IMR-90 (cell line): ENCODE results near the gene F2. TPM values are rescaled to one million over a fixed set of nuclear protein-coding genes. Genes with fewer than 3 reads are reported as not detected.

ENCODE experiments used
- ATAC-seq: fragments of 200-7000 bp; cut with Tn5 transposase; 2 replicates; pipeline ENCODE4 v1.9.1; 2020; ENCODE audit warnings: low read depth, mild to moderate bottlenecking, moderate library complexity
- BruUV-seq: library from RNA; stranded (reverse); fragments of 400-500 nt; replicated peaks from 2 replicates; lab custom pipeline; 2021; lab: Mats Ljungman, UMichigan
- CTCF ChIA-PET: fragments of 300-600 bp; formaldehyde crosslinking; extraction: SDS; loops from one replicate; lab custom pipeline; 2021; ENCODE audit warnings: antibody characterized with exemption; lab: Yijun Ruan, JAX
- POLR2A ChIA-PET: fragments of 300-600 bp; sonication (Branson Sonifier 250); formaldehyde crosslinking; loops from one replicate; lab custom pipeline; 2022; ENCODE audit warnings: antibody characterized with exemption; ENCODE audit not compliant: unreplicated experiment; lab: Charles Lee
- DNase-seq: peaks from one replicate; pipeline ENCODE4 v3.0.0; 2013
- H2AFZ ChIP-seq: replicated peaks from 2 replicates; pipeline ENCODE3; 2013; ENCODE audit warnings: low read length, mild to moderate bottlenecking; ENCODE audit not compliant: poor library complexity
- H2AK5ac ChIP-seq: 2 replicates; pipeline ENCODE4 v1.6.1; 2013; ENCODE audit warnings: low read depth, low read length, inconsistent platforms
- H2AK9ac ChIP-seq: replicated peaks from 2 replicates; pipeline ENCODE3; 2013; ENCODE audit warnings: mild to moderate bottlenecking, low read depth, low read length, moderate library complexity; ENCODE audit not compliant: poor library complexity
- H2BK120ac ChIP-seq: 2 replicates; pipeline ENCODE4 v1.6.1; 2013; ENCODE audit warnings: low read depth, low read length, inconsistent platforms
- H2BK15ac ChIP-seq: 3 replicates; pipeline ENCODE4 v1.6.1; 2013; ENCODE audit warnings: low read depth, low read length, inconsistent platforms
- H2BK20ac ChIP-seq: 2 replicates; pipeline ENCODE4 v1.6.1; 2013; ENCODE audit warnings: low read depth, mild to moderate bottlenecking, inconsistent platforms, low read length, moderate library complexity
- H2BK5ac ChIP-seq: 2 replicates; pipeline ENCODE4 v1.6.1; 2013; ENCODE audit warnings: mild to moderate bottlenecking, low read depth, low read length, inconsistent platforms; ENCODE audit not compliant: poor library complexity, severe bottlenecking
- H3K14ac ChIP-seq: replicated peaks from 2 replicates; pipeline ENCODE4 v1.6.1; 2013; ENCODE audit warnings: low read depth, low read length, inconsistent platforms
- H3K18ac ChIP-seq: 2 replicates; pipeline ENCODE4 v1.6.1; 2013; ENCODE audit warnings: low read depth, low read length, control low read depth
- H3K23ac ChIP-seq: 2 replicates; pipeline ENCODE4 v1.6.1; 2013; ENCODE audit warnings: low read depth, low read length, inconsistent platforms
- H3K27ac ChIP-seq: 2 replicates; pipeline ENCODE4 v1.5.1; 2013; ENCODE audit warnings: mild to moderate bottlenecking, control low read depth, low read length; ENCODE audit not compliant: insufficient read depth
- H3K27me3 ChIP-seq: 2 replicates; pipeline ENCODE4 v1.6.1; 2013; ENCODE audit warnings: low read length; ENCODE audit not compliant: control insufficient read depth, insufficient read depth
- H3K36me3 ChIP-seq: 2 replicates; pipeline ENCODE4 v1.6.1; 2013; ENCODE audit warnings: low read length, mixed read lengths; ENCODE audit not compliant: control insufficient read depth, insufficient read depth
- H3K4ac ChIP-seq: 2 replicates; pipeline ENCODE4 v1.6.1; 2013; ENCODE audit warnings: low read depth, low read length, inconsistent platforms
- H3K4me1 ChIP-seq: 2 replicates; pipeline ENCODE4 v1.6.1; 2013; ENCODE audit warnings: low read length, mixed read lengths; ENCODE audit not compliant: control insufficient read depth, insufficient read depth
- H3K4me2 ChIP-seq: 2 replicates; pipeline ENCODE4 v1.6.1; 2013; ENCODE audit warnings: low read depth, mild to moderate bottlenecking, control low read depth, low read length, moderate library complexity
- H3K4me3 ChIP-seq: 2 replicates; pipeline ENCODE4 v1.5.1; 2013; ENCODE audit warnings: low read depth, mild to moderate bottlenecking, control low read depth, low read length, moderate library complexity; ENCODE audit not compliant: insufficient read depth
- H3K56ac ChIP-seq: 2 replicates; pipeline ENCODE4 v1.6.1; 2013; ENCODE audit warnings: low read length, inconsistent platforms; ENCODE audit not compliant: insufficient read depth; ENCODE audit errors: extremely low read depth
- H3K79me1 ChIP-seq, 2 experiments: 2 replicates each; pipeline ENCODE4 v1.6.1; 2013; ENCODE audit warnings: low read length in 2 of 2, inconsistent platforms in 1 of 2, low read depth in 1 of 2
- H3K9ac ChIP-seq: 2 replicates; pipeline ENCODE4 v1.6.1; 2013; ENCODE audit warnings: low read depth, low read length, control low read depth
- H3K9me1 ChIP-seq: 2 replicates; pipeline ENCODE4 v1.6.1; 2013; ENCODE audit warnings: low read length, inconsistent platforms; ENCODE audit not compliant: insufficient read depth
- H3K9me3 ChIP-seq: 2 replicates; pipeline ENCODE4 v1.6.1; 2013; ENCODE audit warnings: low read length; ENCODE audit not compliant: control insufficient read depth, insufficient read depth
- H4K20me1 ChIP-seq: 2 replicates; pipeline ENCODE4 v1.6.1; 2013; ENCODE audit warnings: low read length, inconsistent platforms; ENCODE audit not compliant: insufficient read depth
- H4K5ac ChIP-seq: 2 replicates; pipeline ENCODE4 v1.6.1; 2013; ENCODE audit warnings: mild to moderate bottlenecking, low read depth, low read length, control low read depth
- H4K8ac ChIP-seq, 2 experiments: 2 replicates each; pipeline ENCODE4 v1.6.1; 2013; ENCODE audit warnings: low read depth in 2 of 2, low read length in 2 of 2, control low read depth in 1 of 2, inconsistent platforms in 1 of 2
- H4K91ac ChIP-seq: 2 replicates; pipeline ENCODE4 v1.6.1; 2013; ENCODE audit warnings: low read depth, low read length, inconsistent platforms; ENCODE audit not compliant: insufficient read depth
- CEBPB ChIP-seq: IDR thresholded peaks from 2 replicates; pipeline ENCODE4 v1.6.1; 2012; ENCODE audit warnings: low read depth, low read length, improper control_type of control experiment
- ELK1 ChIP-seq: fragments of 150-350 bp; IDR thresholded peaks from 2 replicates; pipeline ENCODE4 v1.6.1; 2016; ENCODE audit warnings: low read depth, mild to moderate bottlenecking, low read length, moderate library complexity, borderline replicate concordance
- MAZ ChIP-seq: IDR thresholded peaks from 2 replicates; pipeline ENCODE4 v1.6.1; 2012; ENCODE audit warnings: low read depth, mild to moderate bottlenecking, low read length, improper control_type of control experiment, moderate library complexity, borderline replicate concordance
- POLR2A ChIP-seq: IDR thresholded peaks from 2 replicates; pipeline ENCODE4 v1.6.1; 2012; ENCODE audit warnings: mild to moderate bottlenecking, low read depth, low read length
- RCOR1 ChIP-seq: IDR thresholded peaks from 2 replicates; pipeline ENCODE4 v1.6.1; 2012; ENCODE audit warnings: mild to moderate bottlenecking, low read length, improper control_type of control experiment; ENCODE audit not compliant: insufficient replicate concordance
- RFX5 ChIP-seq: IDR thresholded peaks from 2 replicates; pipeline ENCODE4 v1.8.0; 2012; ENCODE audit warnings: low read depth, mild to moderate bottlenecking, low read length, moderate library complexity
- WGBS, 2 experiments: methylation state at CpG; one replicate each; pipeline versions ENCODE4 v1.1.5 to v1.1.7; 2013; ENCODE audit warnings: missing lambda C conversion rate in 2 of 2; ENCODE audit not compliant: insufficient read length in 1 of 2; ENCODE audit errors: extremely low coverage in 2 of 2; 5-methylcytosine and 5-hydroxymethylcytosine counted together
- dilution Hi-C: fragments of 300-500 bp; cut with HindIII; formaldehyde crosslinking; loops from one replicate; pipeline ENCODE4 v1.14.3; 2018; ENCODE audit warnings: low sequenced_read_pairs; ENCODE audit not compliant: unreplicated experiment
- in situ Hi-C: fragments of 300-500 bp; cut with MboI; formaldehyde crosslinking; loops from 3 replicates; pipeline ENCODE4 v1.14.3; 2019; ENCODE audit warnings: low sequenced_read_pairs, inconsistent platforms, mixed read lengths
- intact Hi-C: fragments of 100-400 bp; cut with micrococcal nuclease; formaldehyde crosslinking; loops from 2 replicates; pipeline ENCODE4 v1.10.0; 2022
- polyA plus RNA-seq, 3 experiments: library from polyadenylated mRNA; depleted of rRNA; stranded (reverse); fragments of >200 nt; gene quantifications; 2 replicates each; pipeline ENCODE4 v1.2.3, GENCODE V29; 2012; ENCODE audit warnings: low replicate concordance in 1 of 3
- total RNA-seq: library from RNA; depleted of rRNA; stranded (reverse); fragments of >200 nt; gene quantifications from 2 replicates; pipeline ENCODE4 v1.2.3, GENCODE V29; 2012

F2 gene
- total and polyA plus RNA-seq, 2 of the 4 experiments (the other 2 are of a cell fraction), result not detected

DNA sequence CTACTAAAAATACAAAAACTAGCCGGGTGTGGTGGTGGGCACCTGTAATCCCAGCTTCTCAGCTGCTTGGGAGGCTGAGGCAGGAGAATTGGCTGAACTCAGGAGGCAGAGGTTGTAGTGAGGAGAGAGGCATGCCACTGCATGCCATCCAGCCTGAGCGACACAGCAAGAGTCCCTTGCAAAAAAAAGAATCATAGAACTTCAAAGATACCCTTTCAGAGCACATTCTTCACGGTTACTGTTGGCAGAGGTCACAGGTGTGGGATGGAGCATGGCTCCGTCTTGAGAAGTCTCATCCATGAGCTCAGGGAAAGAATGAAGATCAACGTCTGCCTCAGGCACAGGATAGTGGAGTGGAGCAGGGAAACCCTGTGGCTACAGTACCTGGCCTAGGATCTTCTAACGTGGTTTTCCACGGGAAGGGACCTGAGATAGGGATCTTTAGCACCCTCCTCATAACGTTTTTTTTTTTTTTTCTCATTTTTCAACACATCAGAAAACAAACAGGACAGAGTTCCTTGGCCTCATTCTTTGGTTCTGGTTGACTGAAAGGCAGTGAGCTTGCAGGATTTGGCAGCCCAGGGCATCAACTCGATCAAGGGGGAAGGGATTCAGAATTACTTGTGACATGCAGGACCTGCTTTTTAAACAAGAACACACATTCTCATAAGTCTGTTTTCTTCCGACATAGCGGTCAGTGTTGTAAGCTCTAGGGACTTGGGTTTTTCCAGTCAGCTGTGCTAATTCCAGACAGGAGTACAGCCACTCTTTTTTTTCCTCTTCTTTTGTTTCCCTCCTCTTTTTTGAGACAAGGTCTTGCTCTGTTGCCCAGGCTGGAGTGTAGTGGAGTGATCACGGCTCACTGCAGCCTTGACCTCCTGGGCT lies 22.8 kb downstream of the F2 start (continued):
- TF ChIP-seq RCOR1, result no peak

GRCh38 chr11:46743043-46743442 lies 24.0 kb downstream of the F2 start:
- CTCF ChIA-PET, result no interaction called here
- Histone ChIP-seq H3K27me3 (no peaks in the 10 kb centered on the region), H3K14ac (no peak overlapping the region), H3K9me3 (no peaks in the 10 kb centered on the region), H3K18ac (no peak overlapping the region), H4K8ac (no peak overlapping the region), H3K27ac (no peak overlapping the region), H3K4me1 (peaks cover 4% of the 10 kb centered on the region), H3K23ac (no peak overlapping the region), H3K9me1 (peaks cover 4% of the 10 kb centered on the region; the same call in 1 of the 2 replicates), H2BK20ac (no peak overlapping the region), H3K4ac (no peak overlapping the region), H3K36me3 (peaks cover 47% of the 10 kb centered on the region), H3K56ac (no peak overlapping the region), H4K20me1 (peaks cover 3% of the 10 kb centered on the region; the same call in 1 of the 2 replicates), H3K4me3 (no peak overlapping the region), H2BK120ac (no peak overlapping the region), H2AFZ (no peak overlapping the region), H2BK15ac (no peak overlapping the region), H3K9ac (no peak overlapping the region), H3K4me2 (no peak overlapping the region), H4K5ac (no peak overlapping the region), H2AK5ac (no peak overlapping the region), H3K79me1 (peaks cover 0 to 3% of the 10 kb centered on the region in 2 experiments; a peak in 2 of 4 replicates), H2AK9ac (no peak overlapping the region), H4K91ac (no peak overlapping the region), H2BK5ac (no peak overlapping the region)
- WGBS, 2 experiments, result 100% methylated on average over 2 of the region's 2 CpGs; no CpG with 5 or more reads in 1 of the 2 experiments
- DNase-seq (no peak), ATAC-seq (no peak)
- in situ Hi-C loops (no loop called here), intact Hi-C loops (no loop called here), dilution Hi-C loops (no loop called here)
- no peak for TF ChIP-seq CEBPB
- TF ChIP-seq MAZ, result no peak
- TF ChIP-seq POLR2A, result no peak
- no peak for TF ChIP-seq RFX5
- TF ChIP-seq ELK1, result no peak
- POLR2A ChIA-PET, result interaction anchor here (0.6 kb wide), 1 partner anchor 45 kb away, joined by 11 read pairs; no protein-coding TSS in a partner anchor
- BruUV-seq, result no TSS peak
